HEK293T (cell line): ENCODE data around the gene KLRC2.

ENCODE experiments used
- FOXK2 ChIP-seq: fragments of 450-650 bp; IDR thresholded peaks from 2 replicates; pipeline ENCODE4 v1.6.1; 2016; ENCODE audit warnings: mild to moderate bottlenecking
- TF ChIP-seq, protein P1 (sequence below): fragments of 450-650 bp; IDR thresholded peaks from 2 replicates; pipeline ENCODE4 v1.6.1; 2016

DNA sequence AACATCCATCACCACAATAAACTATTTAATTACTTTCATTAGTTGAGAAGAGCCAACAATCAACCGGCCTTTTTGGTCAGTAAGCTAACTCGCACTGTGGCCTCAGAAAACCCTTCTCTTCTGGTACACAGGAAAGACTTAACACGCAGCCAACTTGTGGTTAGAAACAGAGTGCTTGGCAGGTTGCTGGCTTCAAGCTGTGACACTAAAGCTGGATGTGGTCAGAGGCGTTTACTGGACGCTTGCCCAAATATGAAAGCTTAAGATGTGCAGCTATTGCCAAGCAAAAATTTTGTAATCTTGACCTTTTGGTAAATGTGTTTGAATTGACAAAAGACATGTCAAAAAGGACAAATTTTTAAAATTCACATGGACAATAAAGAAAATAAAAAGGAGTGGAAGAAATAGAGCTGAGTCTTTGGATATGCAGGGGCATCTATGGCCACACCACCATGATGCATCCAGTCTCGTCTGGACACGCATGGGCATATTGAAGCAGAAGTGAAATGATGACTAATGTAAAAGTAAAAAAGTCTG is 43.3 kb downstream of the KLRC2 start:
- TF ChIP-seq, protein P1, sequence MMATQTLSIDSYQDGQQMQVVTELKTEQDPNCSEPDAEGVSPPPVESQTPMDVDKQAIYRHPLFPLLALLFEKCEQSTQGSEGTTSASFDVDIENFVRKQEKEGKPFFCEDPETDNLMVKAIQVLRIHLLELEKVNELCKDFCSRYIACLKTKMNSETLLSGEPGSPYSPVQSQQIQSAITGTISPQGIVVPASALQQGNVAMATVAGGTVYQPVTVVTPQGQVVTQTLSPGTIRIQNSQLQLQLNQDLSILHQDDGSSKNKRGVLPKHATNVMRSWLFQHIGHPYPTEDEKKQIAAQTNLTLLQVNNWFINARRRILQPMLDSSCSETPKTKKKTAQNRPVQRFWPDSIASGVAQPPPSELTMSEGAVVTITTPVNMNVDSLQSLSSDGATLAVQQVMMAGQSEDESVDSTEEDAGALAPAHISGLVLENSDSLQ, result no peak
- TF ChIP-seq FOXK2, result no peak
